ENCODE results near the gene PLXNB1.

- no peak for TF ChIP-seq CTCF (IDR thresholded peaks at IDR 0.05; ENCODE audit: low read depth, low read length)
- no peak for TF ChIP-seq POLR2A (IDR thresholded peaks at IDR 0.05; ENCODE audit: extremely low read depth, insufficient read length)
Observed at GRCh38 chr3:48416091-48416505, 13.8 kb downstream of the PLXNB1 start.
